Tibial nerve (tissue), 3 donors: Measurements from ENCODE around the gene NOTCH1.

Experiments used
- POLR2A ChIP-seq, 2 donors: fragments of 450-650 bp; IDR thresholded peaks; one replicate each; pipeline ENCODE4 v1.6.1; 2017; ENCODE audit warnings: antibody characterized with exemption in 2 of 2, mild to moderate bottlenecking in 2 of 2, moderate library complexity in 2 of 2
- TF ChIP-seq, protein P1 (sequence below), 5 experiments: fragments of 200-600 bp in 3 of 5; fragments of 450-650 bp in 2 of 5; sonication (generic) in 3 of 5; IDR thresholded peaks; one replicate each; pipeline ENCODE4 v1.5.1; 2016 to 2019; ENCODE audit warnings: antibody characterized with exemption in 5 of 5, mild to moderate bottlenecking in 3 of 5, moderate library complexity in 2 of 5

DNA sequence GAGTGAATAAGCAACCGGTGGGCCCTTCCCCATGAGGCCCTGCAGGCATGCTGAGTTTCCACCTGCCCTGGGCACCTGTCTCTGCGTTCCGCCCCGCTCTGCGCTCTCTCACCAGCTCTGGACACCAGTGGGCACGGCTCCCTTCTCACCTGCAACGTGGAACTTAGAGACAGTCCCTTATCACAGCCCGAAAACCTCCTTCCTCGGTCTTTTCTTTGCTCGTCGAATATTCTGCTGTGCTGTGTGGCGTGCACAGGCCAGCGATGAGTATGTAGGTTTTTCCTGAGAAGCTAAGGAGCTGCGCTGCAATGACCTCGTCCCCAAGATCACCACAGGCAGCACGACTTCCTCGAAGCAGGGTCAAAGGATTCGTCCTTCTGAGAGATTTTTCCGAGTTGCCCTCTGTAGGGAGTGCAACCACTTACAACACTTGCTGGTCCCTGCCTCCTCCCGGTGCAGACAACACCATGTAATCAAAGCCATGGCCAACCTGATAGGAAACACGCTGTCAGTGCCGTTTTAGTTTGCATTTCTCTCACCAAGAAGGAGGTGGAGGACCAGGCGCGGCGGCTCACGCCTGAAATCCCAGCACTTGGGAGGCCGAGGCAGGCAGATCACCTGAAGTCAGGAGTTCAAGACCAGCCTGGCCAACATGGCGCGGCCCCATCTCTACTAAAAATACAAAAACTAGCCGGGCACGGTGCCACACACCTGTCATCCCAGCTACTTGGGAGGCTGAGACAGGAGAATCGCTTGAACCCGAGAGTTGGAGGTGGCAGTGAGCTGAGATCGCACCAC lies 27.2 kb upstream of the NOTCH1 start:
- TF ChIP-seq, protein P1, sequence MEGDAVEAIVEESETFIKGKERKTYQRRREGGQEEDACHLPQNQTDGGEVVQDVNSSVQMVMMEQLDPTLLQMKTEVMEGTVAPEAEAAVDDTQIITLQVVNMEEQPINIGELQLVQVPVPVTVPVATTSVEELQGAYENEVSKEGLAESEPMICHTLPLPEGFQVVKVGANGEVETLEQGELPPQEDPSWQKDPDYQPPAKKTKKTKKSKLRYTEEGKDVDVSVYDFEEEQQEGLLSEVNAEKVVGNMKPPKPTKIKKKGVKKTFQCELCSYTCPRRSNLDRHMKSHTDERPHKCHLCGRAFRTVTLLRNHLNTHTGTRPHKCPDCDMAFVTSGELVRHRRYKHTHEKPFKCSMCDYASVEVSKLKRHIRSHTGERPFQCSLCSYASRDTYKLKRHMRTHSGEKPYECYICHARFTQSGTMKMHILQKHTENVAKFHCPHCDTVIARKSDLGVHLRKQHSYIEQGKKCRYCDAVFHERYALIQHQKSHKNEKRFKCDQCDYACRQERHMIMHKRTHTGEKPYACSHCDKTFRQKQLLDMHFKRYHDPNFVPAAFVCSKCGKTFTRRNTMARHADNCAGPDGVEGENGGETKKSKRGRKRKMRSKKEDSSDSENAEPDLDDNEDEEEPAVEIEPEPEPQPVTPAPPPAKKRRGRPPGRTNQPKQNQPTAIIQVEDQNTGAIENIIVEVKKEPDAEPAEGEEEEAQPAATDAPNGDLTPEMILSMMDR (IDR thresholded peaks at IDR 0.05) = no peak
- no peak for TF ChIP-seq POLR2A (IDR thresholded peaks at IDR 0.05)
